IMR-90 (cell line): ENCODE data around the gene RXFP4. TPM values are rescaled to one million over a fixed set of nuclear protein-coding genes. Genes with fewer than 3 reads are reported as not detected.

Source experiments
- ATAC-seq: fragments of 200-7000 bp; cut with Tn5 transposase; 2 replicates; pipeline ENCODE4 v1.9.1; 2020; ENCODE audit warnings: low read depth, mild to moderate bottlenecking, moderate library complexity
- BruUV-seq: library from RNA; stranded (reverse); fragments of 400-500 nt; replicated peaks from 2 replicates; lab custom pipeline; 2021; lab: Mats Ljungman, UMichigan
- CTCF ChIA-PET: fragments of 300-600 bp; formaldehyde crosslinking; extraction: SDS; loops from one replicate; lab custom pipeline; 2021; ENCODE audit warnings: antibody characterized with exemption; lab: Yijun Ruan, JAX
- POLR2A ChIA-PET: fragments of 300-600 bp; sonication (Branson Sonifier 250); formaldehyde crosslinking; loops from one replicate; lab custom pipeline; 2022; ENCODE audit warnings: antibody characterized with exemption; ENCODE audit not compliant: unreplicated experiment; lab: Charles Lee
- DNase-seq: peaks from one replicate; pipeline ENCODE4 v3.0.0; 2013
- H2AFZ ChIP-seq: replicated peaks from 2 replicates; pipeline ENCODE3; 2013; ENCODE audit warnings: low read length, mild to moderate bottlenecking; ENCODE audit not compliant: poor library complexity
- H2AK5ac ChIP-seq: 2 replicates; pipeline ENCODE4 v1.6.1; 2013; ENCODE audit warnings: low read depth, low read length, inconsistent platforms
- H2AK9ac ChIP-seq: replicated peaks from 2 replicates; pipeline ENCODE3; 2013; ENCODE audit warnings: mild to moderate bottlenecking, low read depth, low read length, moderate library complexity; ENCODE audit not compliant: poor library complexity
- H2BK120ac ChIP-seq: 2 replicates; pipeline ENCODE4 v1.6.1; 2013; ENCODE audit warnings: low read depth, low read length, inconsistent platforms
- H2BK15ac ChIP-seq: 3 replicates; pipeline ENCODE4 v1.6.1; 2013; ENCODE audit warnings: low read depth, low read length, inconsistent platforms
- H2BK20ac ChIP-seq: 2 replicates; pipeline ENCODE4 v1.6.1; 2013; ENCODE audit warnings: low read depth, mild to moderate bottlenecking, inconsistent platforms, low read length, moderate library complexity
- H2BK5ac ChIP-seq: 2 replicates; pipeline ENCODE4 v1.6.1; 2013; ENCODE audit warnings: mild to moderate bottlenecking, low read depth, low read length, inconsistent platforms; ENCODE audit not compliant: poor library complexity, severe bottlenecking
- H3K14ac ChIP-seq: replicated peaks from 2 replicates; pipeline ENCODE4 v1.6.1; 2013; ENCODE audit warnings: low read depth, low read length, inconsistent platforms
- H3K18ac ChIP-seq: 2 replicates; pipeline ENCODE4 v1.6.1; 2013; ENCODE audit warnings: low read depth, low read length, control low read depth
- H3K23ac ChIP-seq: 2 replicates; pipeline ENCODE4 v1.6.1; 2013; ENCODE audit warnings: low read depth, low read length, inconsistent platforms
- H3K27ac ChIP-seq: 2 replicates; pipeline ENCODE4 v1.5.1; 2013; ENCODE audit warnings: mild to moderate bottlenecking, control low read depth, low read length; ENCODE audit not compliant: insufficient read depth
- H3K27me3 ChIP-seq: 2 replicates; pipeline ENCODE4 v1.6.1; 2013; ENCODE audit warnings: low read length; ENCODE audit not compliant: control insufficient read depth, insufficient read depth
- H3K36me3 ChIP-seq: 2 replicates; pipeline ENCODE4 v1.6.1; 2013; ENCODE audit warnings: low read length, mixed read lengths; ENCODE audit not compliant: control insufficient read depth, insufficient read depth
- H3K4ac ChIP-seq: 2 replicates; pipeline ENCODE4 v1.6.1; 2013; ENCODE audit warnings: low read depth, low read length, inconsistent platforms
- H3K4me1 ChIP-seq: 2 replicates; pipeline ENCODE4 v1.6.1; 2013; ENCODE audit warnings: low read length, mixed read lengths; ENCODE audit not compliant: control insufficient read depth, insufficient read depth
- H3K4me2 ChIP-seq: 2 replicates; pipeline ENCODE4 v1.6.1; 2013; ENCODE audit warnings: low read depth, mild to moderate bottlenecking, control low read depth, low read length, moderate library complexity
- H3K4me3 ChIP-seq: 2 replicates; pipeline ENCODE4 v1.5.1; 2013; ENCODE audit warnings: low read depth, mild to moderate bottlenecking, control low read depth, low read length, moderate library complexity; ENCODE audit not compliant: insufficient read depth
- H3K56ac ChIP-seq: 2 replicates; pipeline ENCODE4 v1.6.1; 2013; ENCODE audit warnings: low read length, inconsistent platforms; ENCODE audit not compliant: insufficient read depth; ENCODE audit errors: extremely low read depth
- H3K79me1 ChIP-seq, 2 experiments: 2 replicates each; pipeline ENCODE4 v1.6.1; 2013; ENCODE audit warnings: low read length in 2 of 2, inconsistent platforms in 1 of 2, low read depth in 1 of 2
- H3K9ac ChIP-seq: 2 replicates; pipeline ENCODE4 v1.6.1; 2013; ENCODE audit warnings: low read depth, low read length, control low read depth
- H3K9me1 ChIP-seq: 2 replicates; pipeline ENCODE4 v1.6.1; 2013; ENCODE audit warnings: low read length, inconsistent platforms; ENCODE audit not compliant: insufficient read depth
- H3K9me3 ChIP-seq: 2 replicates; pipeline ENCODE4 v1.6.1; 2013; ENCODE audit warnings: low read length; ENCODE audit not compliant: control insufficient read depth, insufficient read depth
- H4K20me1 ChIP-seq: 2 replicates; pipeline ENCODE4 v1.6.1; 2013; ENCODE audit warnings: low read length, inconsistent platforms; ENCODE audit not compliant: insufficient read depth
- H4K5ac ChIP-seq: 2 replicates; pipeline ENCODE4 v1.6.1; 2013; ENCODE audit warnings: mild to moderate bottlenecking, low read depth, low read length, control low read depth
- H4K8ac ChIP-seq, 2 experiments: 2 replicates each; pipeline ENCODE4 v1.6.1; 2013; ENCODE audit warnings: low read depth in 2 of 2, low read length in 2 of 2, control low read depth in 1 of 2, inconsistent platforms in 1 of 2
- H4K91ac ChIP-seq: 2 replicates; pipeline ENCODE4 v1.6.1; 2013; ENCODE audit warnings: low read depth, low read length, inconsistent platforms; ENCODE audit not compliant: insufficient read depth
- CHD1 ChIP-seq: IDR thresholded peaks from 2 replicates; pipeline ENCODE4 v1.6.1; 2012; ENCODE audit warnings: low read depth, low read length, improper control_type of control experiment
- CTCF ChIP-seq: conservative IDR thresholded peaks from 2 replicates; pipeline ENCODE4 v1.5.1; 2012; ENCODE audit warnings: mild to moderate bottlenecking, low read depth, low read length, improper control_type of control experiment
- ELK1 ChIP-seq: fragments of 150-350 bp; IDR thresholded peaks from 2 replicates; pipeline ENCODE4 v1.6.1; 2016; ENCODE audit warnings: low read depth, mild to moderate bottlenecking, low read length, moderate library complexity, borderline replicate concordance
- FOS ChIP-seq: fragments of 150-350 bp; IDR thresholded peaks from 2 replicates; pipeline ENCODE4 v1.6.1; 2016; ENCODE audit warnings: low read depth, low read length
- MAFK ChIP-seq: IDR thresholded peaks from 2 replicates; pipeline ENCODE4 v1.6.1; 2012; ENCODE audit warnings: low read depth, low read length, improper control_type of control experiment
- MAZ ChIP-seq: IDR thresholded peaks from 2 replicates; pipeline ENCODE4 v1.6.1; 2012; ENCODE audit warnings: low read depth, mild to moderate bottlenecking, low read length, improper control_type of control experiment, moderate library complexity, borderline replicate concordance
- MXI1 ChIP-seq: IDR thresholded peaks from 2 replicates; pipeline ENCODE4 v1.6.1; 2012; ENCODE audit warnings: low read depth, mild to moderate bottlenecking, low read length, moderate library complexity, borderline replicate concordance
- NFE2L2 ChIP-seq: fragments of 150-350 bp; IDR thresholded peaks from 2 replicates; pipeline ENCODE4 v1.6.1; 2016; ENCODE audit warnings: low read depth, mild to moderate bottlenecking, low read length
- RAD21 ChIP-seq: IDR thresholded peaks from 2 replicates; pipeline ENCODE4 v1.6.1; 2012; ENCODE audit warnings: low read length, improper control_type of control experiment
- RFX5 ChIP-seq: IDR thresholded peaks from 2 replicates; pipeline ENCODE4 v1.8.0; 2012; ENCODE audit warnings: low read depth, mild to moderate bottlenecking, low read length, moderate library complexity
- SMC3 ChIP-seq: fragments of 150-350 bp; IDR thresholded peaks from 2 replicates; pipeline ENCODE4 v1.6.1; 2016; ENCODE audit warnings: low read depth, mild to moderate bottlenecking, antibody characterized with exemption, low read length, moderate library complexity
- USF2 ChIP-seq: fragments of 150-350 bp; IDR thresholded peaks from 2 replicates; pipeline ENCODE4 v1.6.1; 2017; ENCODE audit warnings: mild to moderate bottlenecking, antibody characterized with exemption, low read length, low read depth
- WGBS, 2 experiments: methylation state at CpG; one replicate each; pipeline versions ENCODE4 v1.1.5 to v1.1.7; 2013; ENCODE audit warnings: missing lambda C conversion rate in 2 of 2; ENCODE audit not compliant: insufficient read length in 1 of 2; ENCODE audit errors: extremely low coverage in 2 of 2; 5-methylcytosine and 5-hydroxymethylcytosine counted together
- dilution Hi-C: fragments of 300-500 bp; cut with HindIII; formaldehyde crosslinking; loops from one replicate; pipeline ENCODE4 v1.14.3; 2018; ENCODE audit warnings: low sequenced_read_pairs; ENCODE audit not compliant: unreplicated experiment
- in situ Hi-C: fragments of 300-500 bp; cut with MboI; formaldehyde crosslinking; loops from 3 replicates; pipeline ENCODE4 v1.14.3; 2019; ENCODE audit warnings: low sequenced_read_pairs, inconsistent platforms, mixed read lengths
- intact Hi-C: fragments of 100-400 bp; cut with micrococcal nuclease; formaldehyde crosslinking; loops from 2 replicates; pipeline ENCODE4 v1.10.0; 2022
- polyA plus RNA-seq, 3 experiments: library from polyadenylated mRNA; depleted of rRNA; stranded (reverse); fragments of >200 nt; gene quantifications; 2 replicates each; pipeline ENCODE4 v1.2.3, GENCODE V29; 2012; ENCODE audit warnings: low replicate concordance in 1 of 3
- total RNA-seq: library from RNA; depleted of rRNA; stranded (reverse); fragments of >200 nt; gene quantifications from 2 replicates; pipeline ENCODE4 v1.2.3, GENCODE V29; 2012

RXFP4 gene
- total and polyA plus RNA-seq, 2 of the 4 experiments (the other 2 are of a cell fraction), result not detected

- Histone ChIP-seq H3K4me2 (peak overlapping the region; percentile 35; the same call in 1 of the 2 replicates), H4K8ac (peak overlapping the region; percentile 17 to 91; a peak in 2 of 4 replicates), H4K5ac (peak overlapping the region; percentile 73; the same call in 1 of the 2 replicates), H3K27ac (peak overlapping the region; percentile 8; the same call in 1 of the 2 replicates), H2BK20ac (peak overlapping the region; percentile 83), H2BK15ac (peak overlapping the region; percentile 78; the same call in 1 of the 3 replicates), H3K9me1 (peaks cover 2% of the 10 kb centered on the region; the same call in 1 of the 2 replicates), H3K79me1 (peaks cover 0 to 7% of the 10 kb centered on the region in 2 experiments; a peak in 1 of 4 replicates), H3K56ac (no peak overlapping the region), H4K20me1 (no peaks in the 10 kb centered on the region), H3K4me3 (no peak overlapping the region), H2AK5ac (peak overlapping the region; percentile 84), H3K9ac (peak overlapping the region; percentile 16), H2AK9ac (peak overlapping the region; percentile 80), H3K36me3 (no peaks in the 10 kb centered on the region), H2AFZ (peak overlapping the region; percentile 96), H3K9me3 (no peaks in the 10 kb centered on the region), H2BK120ac (peak overlapping the region; percentile 92), H3K4me1 (peaks cover 10% of the 10 kb centered on the region), H3K4ac (peak overlapping the region; percentile 89), H4K91ac (peak overlapping the region; percentile 91), H3K14ac (peak overlapping the region; percentile 77), H3K18ac (no peak overlapping the region; the same call in 1 of the 2 replicates), H2BK5ac (no peak overlapping the region), H3K27me3 (no peaks in the 10 kb centered on the region), H3K23ac (peak overlapping the region; percentile 13; the same call in 1 of the 2 replicates)
- ChIA-PET CTCF (interaction anchor here (0.6 to 1.3 kb wide), 11 partner anchors 8 to 67 kb away, joined by 3 to 11 read pairs (median 4); partner anchors contain the start of genes KHDC4 and SSR2), POLR2A (interaction anchor here (0.6 kb wide), 1 partner anchor 21 kb away, joined by 3 read pairs; no protein-coding TSS in a partner anchor)
- intact Hi-C loops (loop anchor here (1.0 kb wide), 2 partner anchors 27 to 51 kb away; no protein-coding TSS in a partner anchor), in situ Hi-C loops (loop anchor here (5.0 kb wide), 1 partner anchor 52 kb away; no protein-coding TSS in a partner anchor), dilution Hi-C loops (no loop called here)
- 20% methylated on average over 6 of the region's 9 CpGs; no CpG with 5 or more reads in 1 of the 2 experiments for WGBS, 2 experiments
- peak; percentile 98 for ATAC-seq
- BruUV-seq, result no TSS peak
- DNase-seq, result peak; percentile 61
- no peak for TF ChIP-seq FOS
- TF ChIP-seq SMC3, result peak; percentile 89
- no peak for TF ChIP-seq RFX5
- TF ChIP-seq CHD1, result no peak
- no peak for TF ChIP-seq USF2
- TF ChIP-seq CTCF, result peak; percentile 95
- TF ChIP-seq MXI1, result no peak
- TF ChIP-seq MAZ, result no peak
- no peak for TF ChIP-seq NFE2L2
- TF ChIP-seq ELK1, result no peak
- no peak for TF ChIP-seq MAFK
- TF ChIP-seq RAD21, result peak; percentile 98
Measured at GRCh38 chr1:155989242-155990004, 48.0 kb downstream of the RXFP4 start.
